Tibial nerve (tissue), 4 donors: ENCODE results near the gene PIP5K1C. TPM values are rescaled to one million over a fixed set of nuclear protein-coding genes. Genes with fewer than 3 reads are reported as not detected.

Experiments used
- DNase-seq, 2 donors: peaks; one replicate each; pipeline ENCODE4 v3.0.0-alpha.2; 2019; ENCODE audit warnings: low spot score in 2 of 2
- H3K27ac ChIP-seq, 4 donors: fragments of 200-600 bp; sonication (generic) in 3 of 4; one replicate each; pipeline ENCODE4 v1.5.1; 2017 to 2019; ENCODE audit warnings: mild to moderate bottlenecking in 1 of 4
- H3K27me3 ChIP-seq, 2 donors: fragments of 200-600 bp; sonication (generic) in 1 of 2; one replicate each; pipeline versions ENCODE4 v1.5.1 to v1.6.0; 2017 to 2019
- H3K36me3 ChIP-seq, 3 donors: fragments of 200-600 bp; sonication (generic); one replicate each; pipeline ENCODE4 v1.5.1; 2018 to 2019
- H3K4me1 ChIP-seq, 4 donors: fragments of 200-600 bp; sonication (generic) in 3 of 4; one replicate each; pipeline ENCODE4 v1.5.1; 2017 to 2019
- H3K4me3 ChIP-seq, 4 donors: fragments of 200-600 bp; sonication (generic) in 3 of 4; one replicate each; pipeline ENCODE4 v1.5.1; 2017 to 2019; ENCODE audit warnings: mild to moderate bottlenecking in 1 of 4, moderate library complexity in 1 of 4
- H3K9me3 ChIP-seq, 4 donors: fragments of 200-600 bp; sonication (generic) in 3 of 4; one replicate each; pipeline ENCODE4 v1.5.1; 2017 to 2019
- CTCF ChIP-seq, 5 experiments: fragments of 200-600 bp in 3 of 5; fragments of 450-650 bp in 2 of 5; sonication (generic) in 3 of 5; IDR thresholded peaks; one replicate each; pipeline ENCODE4 v1.5.1; 2016 to 2019; ENCODE audit warnings: antibody characterized with exemption in 5 of 5, mild to moderate bottlenecking in 3 of 5, moderate library complexity in 2 of 5
- EP300 ChIP-seq, 2 donors: sonication (generic); formaldehyde crosslinking; IDR thresholded peaks; one replicate each; pipeline ENCODE4 v1.6.1; 2017; ENCODE audit warnings: antibody characterized with exemption in 2 of 2, mild to moderate bottlenecking in 1 of 2
- POLR2A ChIP-seq, 2 donors: fragments of 450-650 bp; IDR thresholded peaks; one replicate each; pipeline ENCODE4 v1.6.1; 2017; ENCODE audit warnings: antibody characterized with exemption in 2 of 2, mild to moderate bottlenecking in 2 of 2, moderate library complexity in 2 of 2
- WGBS, 2 donors: methylation state at CpG; one replicate each; pipeline ENCODE4 v1.1.5; 2018; 5-methylcytosine and 5-hydroxymethylcytosine counted together
- total RNA-seq, 4 donors: library from RNA; depleted of rRNA; stranded (reverse); fragments of >200 nt; gene quantifications; one replicate each; pipeline ENCODE4 v1.1.0, GENCODE V29; 2016

Gene PIP5K1C
- total RNA-seq, 4 donors from 2014 or later, result 23.0 to 37.2 (median 24.9) TPM

GRCh38 chr19:3743486-3743885 lies 43.2 kb upstream of the PIP5K1C start:
- Histone ChIP-seq H3K27ac (no peak overlapping the region), H3K36me3 (no peaks in the 10 kb centered on the region), H3K9me3 (peaks cover 0 to 4% (median 0%) of the 10 kb centered on the region in 4 donors), H3K4me3 (no peak overlapping the region), H3K4me1 (no peaks in the 10 kb centered on the region), H3K27me3 (peaks cover 0 to 14% of the 10 kb centered on the region in 2 donors)
- no peak for DNase-seq
- 95 to 98% methylated on average over 2 of the region's 2 CpGs for WGBS, 2 donors
- TF ChIP-seq EP300 (IDR thresholded peaks at IDR 0.05) (no peak), POLR2A (IDR thresholded peaks at IDR 0.05) (no peak), CTCF (IDR thresholded peaks at IDR 0.05) (no peak)

GRCh38 chr19:3740431-3740830 lies 40.2 kb upstream of the PIP5K1C start:
- H3K9me3 ChIP-seq, result peaks cover 0 to 4% (median 0%) of the 10 kb centered on the region in 4 donors
- TF ChIP-seq POLR2A (IDR thresholded peaks at IDR 0.05), result no peak
- no peak for TF ChIP-seq EP300 (IDR thresholded peaks at IDR 0.05)
- no peak for TF ChIP-seq CTCF (IDR thresholded peaks at IDR 0.05)
- H3K4me3 ChIP-seq, result no peak overlapping the region
- H3K36me3 ChIP-seq, result no peaks in the 10 kb centered on the region
- DNase-seq, result no peak
- H3K4me1 ChIP-seq, result no peaks in the 10 kb centered on the region
- no peak overlapping the region for H3K27ac ChIP-seq
- WGBS, 2 donors, result 87 to 89% methylated on average over 17 to 24 of the region's 24 CpGs
- H3K27me3 ChIP-seq, result peaks cover 0 to 2% of the 10 kb centered on the region in 2 donors

GRCh38 chr19:3738477-3739220 lies 38.4 kb upstream of the PIP5K1C start:
- no peak overlapping the region for H3K27ac ChIP-seq
- no peaks in the 10 kb centered on the region for H3K27me3 ChIP-seq
- no peak overlapping the region for H3K4me3 ChIP-seq
- DNase-seq, result no peak
- TF ChIP-seq CTCF (IDR thresholded peaks at IDR 0.05), result no peak
- TF ChIP-seq EP300 (IDR thresholded peaks at IDR 0.05), result no peak
- no peak for TF ChIP-seq POLR2A (IDR thresholded peaks at IDR 0.05)
- peaks cover 0 to 4% (median 0%) of the 10 kb centered on the region in 4 donors for H3K9me3 ChIP-seq
- no peaks in the 10 kb centered on the region for H3K4me1 ChIP-seq
- H3K36me3 ChIP-seq, result no peaks in the 10 kb centered on the region
- WGBS, 2 donors, result 82 to 85% methylated on average over 28 to 31 of the region's 32 CpGs

GRCh38 chr19:3737487-3738205 lies 37.4 kb upstream of the PIP5K1C start:
- Histone ChIP-seq H3K9me3 (no peaks in the 10 kb centered on the region), H3K27me3 (no peaks in the 10 kb centered on the region), H3K4me3 (no peak overlapping the region), H3K36me3 (no peaks in the 10 kb centered on the region), H3K27ac (no peak overlapping the region), H3K4me1 (no peaks in the 10 kb centered on the region)
- no peak for DNase-seq
- no peak for TF ChIP-seq EP300 (IDR thresholded peaks at IDR 0.05)
- TF ChIP-seq CTCF (IDR thresholded peaks at IDR 0.05), result no peak
- no peak for TF ChIP-seq POLR2A (IDR thresholded peaks at IDR 0.05)
- 79 to 83% methylated on average over 10 of the region's 10 CpGs for WGBS, 2 donors

GRCh38 chr19:3736106-3736724 lies 35.9 kb upstream of the PIP5K1C start:
- H3K27me3 ChIP-seq, result no peaks in the 10 kb centered on the region
- no peak for TF ChIP-seq EP300 (IDR thresholded peaks at IDR 0.05)
- TF ChIP-seq POLR2A (IDR thresholded peaks at IDR 0.05), result no peak
- H3K4me1 ChIP-seq, result no peaks in the 10 kb centered on the region
- H3K4me3 ChIP-seq, result no peak overlapping the region
- no peak overlapping the region for H3K27ac ChIP-seq
- WGBS, 2 donors, result 69 to 76% methylated on average over 14 to 20 of the region's 21 CpGs
- no peak for DNase-seq
- H3K9me3 ChIP-seq, result peaks cover 0 to 7% (median 0%) of the 10 kb centered on the region in 4 donors
- H3K36me3 ChIP-seq, result no peaks in the 10 kb centered on the region
